T1000 (cell line): ENCODE data around the gene EVA1A.
"Not testable (repeated sequence)": the region's sequence is repeated elsewhere in the genome, so short reads cannot be mapped to it uniquely, and the experiment has no call there.

Experiments used
- DNase-seq: peaks from one replicate; lab custom pipeline; 2025; ENCODE audit warnings: mixed read lengths; lab: John Stamatoyannopoulos, UW

EVA1A gene

GRCh38 chr2:75517547-75518230, 43.0 kb downstream of the EVA1A start:
- DNase-seq: no peak

- no peak for DNase-seq
These were observed 44.1 kb downstream of the EVA1A start for GRCh38 chr2:75516378-75517360.

- DNase-seq: no peak
These were observed 45.0 kb downstream of the EVA1A start for GRCh38 chr2:75515584-75516368.

- no peak for DNase-seq
These were observed 47.0 kb downstream of the EVA1A start for GRCh38 chr2:75513616-75514170.

GRCh38 chr2:75512455-75513212, 48.1 kb downstream of the EVA1A start:
- DNase-seq: no peak

- no peak for DNase-seq
These were observed 54.5 kb downstream of the EVA1A start for GRCh38 chr2:75506101-75506697.

GRCh38 chr2:75505012-75505411, 55.7 kb downstream of the EVA1A start:
- DNase-seq: no peak

GRCh38 chr2:75503048-75503607, 57.6 kb downstream of the EVA1A start:
- no peak for DNase-seq

- peak; percentile 18 for DNase-seq
These were observed 60.1 kb downstream of the EVA1A start for GRCh38 chr2:75500633-75501032.

- no peak for DNase-seq
These were observed 61.2 kb downstream of the EVA1A start for GRCh38 chr2:75499534-75499933.

GRCh38 chr2:75498907-75499306, 61.8 kb downstream of the EVA1A start:
- DNase-seq: no peak

GRCh38 chr2:75497256-75497655, 63.5 kb downstream of the EVA1A start:
- no peak for DNase-seq

- no peak for DNase-seq
These were observed 64.9 kb downstream of the EVA1A start for GRCh38 chr2:75495862-75496261.

GRCh38 chr2:75494137-75494769, 66.5 kb downstream of the EVA1A start:
- DNase-seq: no peak

GRCh38 chr2:75493230-75493629, 67.5 kb downstream of the EVA1A start:
- no peak for DNase-seq

- DNase-seq: no peak
These were observed 69.5 kb downstream of the EVA1A start for GRCh38 chr2:75491129-75491753.

GRCh38 chr2:75489721-75490120, 71.0 kb downstream of the EVA1A start:
- no peak for DNase-seq

GRCh38 chr2:75488157-75488556, 72.6 kb downstream of the EVA1A start:
- no peak for DNase-seq

- DNase-seq: not testable (repeated sequence)
These were observed 74.0 kb downstream of the EVA1A start for GRCh38 chr2:75486735-75487134.
